ENCODE results near the gene ZBTB40.
A peak's percentile ranks its signal among the peaks of the same experiment; 100 is the strongest.

ZBTB40 gene

DNA sequence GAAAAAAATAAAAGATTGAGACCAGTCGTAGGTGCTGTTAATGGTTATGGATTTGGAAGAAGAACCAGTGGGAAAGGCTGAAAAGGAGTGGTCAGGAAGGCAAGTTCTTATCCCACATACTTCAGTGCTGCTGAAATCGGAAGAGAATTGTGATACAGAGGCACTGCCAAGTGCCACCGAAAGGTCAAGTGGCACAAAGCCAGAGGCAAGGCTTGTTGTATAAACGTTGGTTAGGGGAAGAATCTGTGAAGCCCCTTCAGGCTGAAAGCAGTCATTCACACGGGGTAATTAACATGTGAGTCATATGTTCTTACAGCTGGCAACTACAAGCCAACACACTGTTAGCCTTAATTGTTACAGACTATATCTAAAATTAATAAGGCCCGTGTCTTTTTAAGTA is 48.8 kb downstream of the ZBTB40 start:
- ChIA-PET CTCF (no interaction called here), POLR2A (ENCODE audit: low non-redundant PET) (no interaction called here)
- DNase-seq (ENCODE audit: low spot score) = peak; percentile 73

GRCh38 chr1:22502202-22502601 is 50.6 kb downstream of the ZBTB40 start:
- TF ChIP-seq, protein P1, sequence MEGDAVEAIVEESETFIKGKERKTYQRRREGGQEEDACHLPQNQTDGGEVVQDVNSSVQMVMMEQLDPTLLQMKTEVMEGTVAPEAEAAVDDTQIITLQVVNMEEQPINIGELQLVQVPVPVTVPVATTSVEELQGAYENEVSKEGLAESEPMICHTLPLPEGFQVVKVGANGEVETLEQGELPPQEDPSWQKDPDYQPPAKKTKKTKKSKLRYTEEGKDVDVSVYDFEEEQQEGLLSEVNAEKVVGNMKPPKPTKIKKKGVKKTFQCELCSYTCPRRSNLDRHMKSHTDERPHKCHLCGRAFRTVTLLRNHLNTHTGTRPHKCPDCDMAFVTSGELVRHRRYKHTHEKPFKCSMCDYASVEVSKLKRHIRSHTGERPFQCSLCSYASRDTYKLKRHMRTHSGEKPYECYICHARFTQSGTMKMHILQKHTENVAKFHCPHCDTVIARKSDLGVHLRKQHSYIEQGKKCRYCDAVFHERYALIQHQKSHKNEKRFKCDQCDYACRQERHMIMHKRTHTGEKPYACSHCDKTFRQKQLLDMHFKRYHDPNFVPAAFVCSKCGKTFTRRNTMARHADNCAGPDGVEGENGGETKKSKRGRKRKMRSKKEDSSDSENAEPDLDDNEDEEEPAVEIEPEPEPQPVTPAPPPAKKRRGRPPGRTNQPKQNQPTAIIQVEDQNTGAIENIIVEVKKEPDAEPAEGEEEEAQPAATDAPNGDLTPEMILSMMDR (conservative IDR thresholded peaks at IDR 0.05; ENCODE audit: low read depth) = no peak
- POLR2A ChIA-PET (ENCODE audit: low non-redundant PET) = no interaction called here

More for the DNA sequence above, 48.8 kb downstream of the ZBTB40 start:
- no peak overlapping the region for H3K27ac ChIP-seq
- TF ChIP-seq, protein P1 (conservative IDR thresholded peaks at IDR 0.05; ENCODE audit: low read depth) = no peak

DNA sequence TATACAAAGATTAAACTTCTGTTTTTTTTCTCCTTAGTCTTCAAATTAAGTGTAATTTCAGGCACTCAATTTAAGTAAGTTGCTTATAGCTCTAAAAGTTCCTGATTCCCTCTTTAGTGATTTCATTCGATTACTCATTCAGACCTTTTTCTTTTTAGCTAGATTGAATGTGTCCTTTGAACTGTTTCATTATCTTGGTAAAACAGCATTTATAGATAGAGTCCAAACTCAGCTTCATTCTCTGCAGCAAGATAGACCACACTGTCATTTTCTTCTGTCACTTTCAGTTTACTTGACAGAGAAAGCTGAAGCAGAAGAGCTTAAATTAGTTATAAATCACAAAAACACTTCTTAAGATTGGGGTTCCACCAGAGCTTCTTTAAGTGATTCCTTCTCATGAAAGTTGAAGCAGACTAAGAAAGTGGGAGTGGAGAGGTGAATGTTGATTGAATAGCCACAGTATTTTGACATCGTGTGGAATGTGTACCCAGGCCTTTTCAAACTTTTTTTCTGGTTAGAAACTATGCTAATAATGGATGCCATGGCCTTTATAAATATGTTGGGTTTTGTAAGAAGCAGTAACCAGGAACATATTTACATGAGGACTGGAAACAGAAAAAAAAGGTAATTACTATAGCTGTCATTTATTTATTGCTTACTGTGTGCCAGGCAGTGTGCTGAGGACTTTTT is 52.2 kb downstream of the ZBTB40 start:
- TF ChIP-seq, protein P1 (conservative IDR thresholded peaks at IDR 0.05; ENCODE audit: low read depth) = no peak
- ChIA-PET CTCF (interaction anchor here (0.6 to 1.1 kb wide), 4 partner anchors 31 to 825 kb away, joined by 3 read pairs; no protein-coding TSS in a partner anchor), POLR2A (ENCODE audit: low non-redundant PET) (no interaction called here)
- no peak for DNase-seq (ENCODE audit: low spot score)
- no peak overlapping the region for H3K27ac ChIP-seq

More at GRCh38 chr1:22502202-22502601, 50.6 kb downstream of the ZBTB40 start:
- CTCF ChIA-PET = no interaction called here
- no peak overlapping the region for H3K27ac ChIP-seq
- DNase-seq (ENCODE audit: low spot score) = no peak

DNA sequence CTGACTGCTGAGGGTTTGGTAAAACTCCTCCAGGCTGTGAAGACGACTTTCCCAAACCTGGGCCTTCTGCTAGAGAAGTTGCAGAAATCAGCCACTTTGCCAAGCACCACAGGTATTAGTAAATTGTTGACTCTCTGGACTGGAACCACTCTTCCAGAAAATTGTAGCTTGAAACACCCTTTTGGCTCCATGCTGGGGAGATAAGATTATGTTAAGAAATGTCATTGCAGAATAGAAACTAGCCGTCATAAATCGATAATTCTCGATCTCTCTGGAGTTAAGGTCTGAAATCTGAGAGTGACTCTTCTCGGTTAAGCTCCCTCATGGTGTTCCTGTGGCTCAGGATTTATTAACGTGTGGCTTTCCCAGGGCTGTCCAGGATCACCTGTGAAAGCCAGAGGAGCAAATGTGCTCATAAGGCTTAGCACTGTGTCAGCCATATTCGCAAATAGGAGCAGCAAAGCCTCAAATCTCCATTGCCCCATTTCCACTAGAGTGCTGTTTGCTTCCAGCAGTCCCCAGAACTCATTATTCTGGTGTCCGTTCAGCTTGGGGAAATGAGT is 54.6 kb downstream of the ZBTB40 start:
- TF ChIP-seq, protein P1 (conservative IDR thresholded peaks at IDR 0.05; ENCODE audit: low read depth) = no peak
- DNase-seq (ENCODE audit: low spot score) = no peak
- H3K27ac ChIP-seq = no peak overlapping the region
- POLR2A ChIA-PET (ENCODE audit: low non-redundant PET) = no interaction called here
- CTCF ChIA-PET = no interaction called here

DNA sequence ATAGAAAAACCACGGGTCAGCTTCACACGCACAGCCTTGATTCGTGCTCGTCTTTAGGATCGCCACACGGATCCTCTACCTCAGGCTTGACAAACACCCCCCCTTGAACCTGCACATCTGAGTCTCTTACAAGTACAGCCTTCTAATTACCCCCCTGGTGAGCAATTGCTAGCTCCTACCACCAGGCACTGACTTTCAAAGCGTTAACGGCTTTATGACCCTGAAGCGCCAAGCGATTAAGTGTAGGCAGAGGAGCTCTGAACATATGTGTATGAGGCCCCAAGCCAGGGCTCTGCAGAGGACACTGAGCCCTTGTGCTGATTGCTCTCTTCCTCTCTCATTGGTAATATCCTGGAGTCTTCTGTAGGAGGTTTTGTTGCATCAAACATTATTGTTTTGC is 55.9 kb downstream of the ZBTB40 start:
- no peak for DNase-seq (ENCODE audit: low spot score)
- no peak overlapping the region for H3K27ac ChIP-seq
- ChIA-PET POLR2A (ENCODE audit: low non-redundant PET) (no interaction called here), CTCF (no interaction called here)
- TF ChIP-seq, protein P1 (conservative IDR thresholded peaks at IDR 0.05; ENCODE audit: low read depth) = no peak

GRCh38 chr1:22508329-22508728 is 56.7 kb downstream of the ZBTB40 start:
- H3K27ac ChIP-seq = no peak overlapping the region
- TF ChIP-seq, protein P1 (conservative IDR thresholded peaks at IDR 0.05; ENCODE audit: low read depth) = no peak
- POLR2A ChIA-PET (ENCODE audit: low non-redundant PET) = no interaction called here
- DNase-seq (ENCODE audit: low spot score) = no peak
- CTCF ChIA-PET = no interaction called here
